IPS-20b (cell line): Measurements from ENCODE around the gene MANEAL.

ENCODE experiments used
- H3K27ac ChIP-seq: one replicate; pipeline ENCODE4 v1.5.1; 2013; ENCODE audit warnings: low read length
- H3K27me3 ChIP-seq: 2 replicates; pipeline ENCODE4 v1.6.1; 2013; ENCODE audit warnings: mild to moderate bottlenecking, low read length, inconsistent platforms; ENCODE audit not compliant: insufficient read depth
- H3K36me3 ChIP-seq: 2 replicates; pipeline ENCODE4 v1.6.1; 2013; ENCODE audit warnings: low read depth, mild to moderate bottlenecking, inconsistent platforms, low read length, moderate library complexity; ENCODE audit not compliant: insufficient read depth
- H3K4me1 ChIP-seq: 2 replicates; pipeline ENCODE4 v1.6.1; 2013; ENCODE audit warnings: mild to moderate bottlenecking, control low read depth, inconsistent platforms, low read length, moderate library complexity; ENCODE audit not compliant: insufficient read depth
- H3K4me3 ChIP-seq: 2 replicates; pipeline ENCODE4 v1.5.1; 2013; ENCODE audit warnings: mild to moderate bottlenecking, low read length, inconsistent platforms
- H3K9ac ChIP-seq: 2 replicates; pipeline ENCODE4 v1.6.1; 2013; ENCODE audit warnings: low read depth, mild to moderate bottlenecking, inconsistent platforms, low read length, moderate library complexity
- H3K9me3 ChIP-seq: 2 replicates; pipeline ENCODE4 v1.6.1; 2013; ENCODE audit warnings: mild to moderate bottlenecking, low read depth, low read length, inconsistent platforms; ENCODE audit not compliant: insufficient read depth

Gene MANEAL

GRCh38 chr1:37793773-37794371, at the start of gene MANEAL:
Gene MANEAL (plus strand): TSS chr1:37793847. CDS start chr1:37794183, 336 bp downstream.
- H3K9me3 ChIP-seq, result no peaks in the 10 kb centered on the region
- H3K4me3 ChIP-seq, result peak within 1 kb of the TSS; percentile 66
- H3K36me3 ChIP-seq, result no peaks in the 10 kb centered on the region
- peaks cover 5% of the 10 kb centered on the region; the same call in 1 of the 2 replicates for H3K4me1 ChIP-seq
- peaks cover 71% of the 10 kb centered on the region for H3K27me3 ChIP-seq
- H3K9ac ChIP-seq, result no peak within 1 kb of the TSS
- no peak within 1 kb of the TSS for H3K27ac ChIP-seq

GRCh38 chr1:37746806-37747205, 46.8 kb upstream of the MANEAL start:
- Histone ChIP-seq H3K4me1 (no peaks in the 10 kb centered on the region), H3K27ac (no peak overlapping the region), H3K27me3 (peaks cover 42% of the 10 kb centered on the region), H3K9ac (no peak overlapping the region), H3K9me3 (no peaks in the 10 kb centered on the region), H3K4me3 (no peak overlapping the region), H3K36me3 (no peaks in the 10 kb centered on the region)

GRCh38 chr1:37748565-37748964, 45.1 kb upstream of the MANEAL start:
- H3K36me3 ChIP-seq, result no peaks in the 10 kb centered on the region
- no peak overlapping the region for H3K4me3 ChIP-seq
- no peaks in the 10 kb centered on the region for H3K4me1 ChIP-seq
- H3K9me3 ChIP-seq, result no peaks in the 10 kb centered on the region
- no peak overlapping the region for H3K9ac ChIP-seq
- no peak overlapping the region for H3K27ac ChIP-seq
- peaks cover 50% of the 10 kb centered on the region for H3K27me3 ChIP-seq

- no peak overlapping the region for H3K9ac ChIP-seq
- peak overlapping the region; percentile 44; the same call in 1 of the 2 replicates for H3K4me3 ChIP-seq
- H3K27ac ChIP-seq, result no peak overlapping the region
These were observed 41.4 kb upstream of the MANEAL start for GRCh38 chr1:37752213-37752582.

GRCh38 chr1:37752583-37753471, 40.8 kb upstream of the MANEAL start:
- Histone ChIP-seq H3K27ac (no peak overlapping the region), H3K27me3 (peaks cover 84% of the 10 kb centered on the region), H3K36me3 (no peaks in the 10 kb centered on the region), H3K9ac (no peak overlapping the region), H3K9me3 (no peaks in the 10 kb centered on the region), H3K4me3 (peak overlapping the region; percentile 44; the same call in 1 of the 2 replicates), H3K4me1 (no peaks in the 10 kb centered on the region)

More at GRCh38 chr1:37752213-37752582, 41.4 kb upstream of the MANEAL start:
- Histone ChIP-seq H3K27me3 (peaks cover 78% of the 10 kb centered on the region), H3K9me3 (no peaks in the 10 kb centered on the region), H3K36me3 (no peaks in the 10 kb centered on the region), H3K4me1 (no peaks in the 10 kb centered on the region)

- H3K4me3 ChIP-seq, result peak overlapping the region; percentile 30; the same call in 1 of the 2 replicates
- no peak overlapping the region for H3K27ac ChIP-seq
- no peaks in the 10 kb centered on the region for H3K4me1 ChIP-seq
- H3K9ac ChIP-seq, result no peak overlapping the region
- H3K9me3 ChIP-seq, result no peaks in the 10 kb centered on the region
- peaks cover 93% of the 10 kb centered on the region for H3K27me3 ChIP-seq
- no peaks in the 10 kb centered on the region for H3K36me3 ChIP-seq
These were observed 40.0 kb upstream of the MANEAL start for GRCh38 chr1:37753473-37754321.

GRCh38 chr1:37755290-37755689, 38.4 kb upstream of the MANEAL start:
- H3K27me3 ChIP-seq, result peaks cover 100% of the 10 kb centered on the region
- no peak overlapping the region for H3K4me3 ChIP-seq
- no peaks in the 10 kb centered on the region for H3K4me1 ChIP-seq
- no peaks in the 10 kb centered on the region for H3K36me3 ChIP-seq
- H3K9ac ChIP-seq, result no peak overlapping the region
- H3K9me3 ChIP-seq, result no peaks in the 10 kb centered on the region
- no peak overlapping the region for H3K27ac ChIP-seq

GRCh38 chr1:37755951-37756560, 37.6 kb upstream of the MANEAL start:
- Histone ChIP-seq H3K36me3 (no peaks in the 10 kb centered on the region), H3K9ac (no peak overlapping the region), H3K4me1 (no peaks in the 10 kb centered on the region), H3K4me3 (no peak overlapping the region), H3K9me3 (no peaks in the 10 kb centered on the region), H3K27me3 (peaks cover 100% of the 10 kb centered on the region), H3K27ac (no peak overlapping the region)

GRCh38 chr1:37759451-37759850, 34.2 kb upstream of the MANEAL start:
- H3K4me3 ChIP-seq, result no peak overlapping the region
- no peak overlapping the region for H3K9ac ChIP-seq
- no peaks in the 10 kb centered on the region for H3K9me3 ChIP-seq
- peaks cover 100% of the 10 kb centered on the region for H3K27me3 ChIP-seq
- no peaks in the 10 kb centered on the region for H3K4me1 ChIP-seq
- H3K27ac ChIP-seq, result no peak overlapping the region
- H3K36me3 ChIP-seq, result no peaks in the 10 kb centered on the region

- Histone ChIP-seq H3K9ac (no peak overlapping the region), H3K9me3 (no peaks in the 10 kb centered on the region), H3K27me3 (peaks cover 100% of the 10 kb centered on the region), H3K27ac (no peak overlapping the region), H3K36me3 (no peaks in the 10 kb centered on the region), H3K4me3 (no peak overlapping the region), H3K4me1 (no peaks in the 10 kb centered on the region; the same call in 1 of the 2 replicates)
These were observed 32.1 kb upstream of the MANEAL start for GRCh38 chr1:37761416-37762095.

GRCh38 chr1:37762516-37762915, 31.1 kb upstream of the MANEAL start:
- H3K9me3 ChIP-seq, result no peaks in the 10 kb centered on the region
- H3K27me3 ChIP-seq, result peaks cover 100% of the 10 kb centered on the region
- peaks cover 6% of the 10 kb centered on the region; the same call in 1 of the 2 replicates for H3K4me1 ChIP-seq
- H3K36me3 ChIP-seq, result no peaks in the 10 kb centered on the region
- no peak overlapping the region for H3K9ac ChIP-seq
- H3K4me3 ChIP-seq, result no peak overlapping the region
- H3K27ac ChIP-seq, result no peak overlapping the region
